Measurements from ENCODE around the gene SPHK1. TPM values are rescaled to one million over a fixed set of nuclear protein-coding genes. Genes with fewer than 3 reads are reported as not detected.
"Not testable (repeated sequence)": the region's sequence is repeated elsewhere in the genome, so short reads cannot be mapped to it uniquely, and the experiment has no call there.

Gene SPHK1
- total and polyA plus RNA-seq, 8 donors, result 5.1 to 46.3 (median 10.2) TPM

GRCh38 chr17:76354747-76355310, 29.6 kb upstream of the SPHK1 start:
- no peak for ATAC-seq
- FAIRE-seq, result no peak
- no peak for DNase-seq
- H3K9me3 ChIP-seq, result no peaks in the 10 kb centered on the region
- peak overlapping the region in 2 of 4 donors; percentile 86 to 98 for H3K4me3 ChIP-seq
- H3K36me3 ChIP-seq, result no peaks in the 10 kb centered on the region
- 47 to 50% methylated on average over 13 of the region's 13 CpGs for WGBS, 2 donors
- H3K4me1 ChIP-seq, result peaks cover 2 to 16% (median 5%) of the 10 kb centered on the region in 3 donors
- intact Hi-C loops (cut with DNase I), result no loop called here
- H3K27me3 ChIP-seq, result no peaks in the 10 kb centered on the region
- H3K27ac ChIP-seq, result no peak overlapping the region
- TF ChIP-seq CTCF (IDR thresholded peaks at IDR 0.05), result no peak

GRCh38 chr17:76356803-76357456, 27.5 kb upstream of the SPHK1 start:
- DNase-seq (peak in 1 of 6 donors; percentile 1), ATAC-seq (no peak), FAIRE-seq (no peak)
- 59 to 60% methylated on average over 12 of the region's 12 CpGs for WGBS, 2 donors
- H3K4me3 ChIP-seq, result no peak overlapping the region
- no peaks in the 10 kb centered on the region for H3K27me3 ChIP-seq
- no peaks in the 10 kb centered on the region for H3K36me3 ChIP-seq
- H3K4me1 ChIP-seq, result peaks cover 2 to 8% (median 3%) of the 10 kb centered on the region in 3 donors
- H3K27ac ChIP-seq, result no peak overlapping the region
- intact Hi-C loops (cut with DNase I), result no loop called here
- H3K9me3 ChIP-seq, result no peaks in the 10 kb centered on the region
- TF ChIP-seq CTCF (IDR thresholded peaks at IDR 0.05), result no peak

GRCh38 chr17:76357597-76358158, 26.7 kb upstream of the SPHK1 start:
- intact Hi-C loops (cut with DNase I), result no loop called here

GRCh38 chr17:76359375-76359774, 25.0 kb upstream of the SPHK1 start:
- no peaks in the 10 kb centered on the region for H3K36me3 ChIP-seq
- FAIRE-seq, result no peak
- H3K4me1 ChIP-seq, result no peaks in the 10 kb centered on the region
- TF ChIP-seq CTCF (IDR thresholded peaks at IDR 0.05), result no peak
- H3K4me3 ChIP-seq, result no peak overlapping the region
- H3K27me3 ChIP-seq, result no peaks in the 10 kb centered on the region
- DNase-seq, result no peak
- H3K27ac ChIP-seq, result no peak overlapping the region
- WGBS, 2 donors, result 80 to 81% methylated on average over 6 of the region's 6 CpGs
- ATAC-seq, result no peak
- intact Hi-C loops (cut with DNase I), result no loop called here
- no peaks in the 10 kb centered on the region for H3K9me3 ChIP-seq

More at GRCh38 chr17:76357597-76358158, 26.7 kb upstream of the SPHK1 start:
- Histone ChIP-seq H3K4me3 (no peak overlapping the region), H3K9me3 (no peaks in the 10 kb centered on the region), H3K4me1 (peaks cover 0 to 1% (median under 1%) of the 10 kb centered on the region in 3 donors), H3K27me3 (no peaks in the 10 kb centered on the region), H3K27ac (no peak overlapping the region), H3K36me3 (no peaks in the 10 kb centered on the region)
- WGBS, 2 donors, result 74 to 79% methylated on average over 6 of the region's 6 CpGs
- no peak for TF ChIP-seq CTCF (IDR thresholded peaks at IDR 0.05)
- ATAC-seq (no peak), DNase-seq (peak in 1 of 6 donors; percentile 28), FAIRE-seq (no peak)

GRCh38 chr17:76359776-76360175, 24.6 kb upstream of the SPHK1 start:
- peak in 1 of 6 donors; percentile 2 for DNase-seq
- H3K27me3 ChIP-seq; intact Hi-C loops (cut with DNase I); H3K9me3 ChIP-seq; H3K36me3 ChIP-seq; ATAC-seq; H3K27ac ChIP-seq; H3K4me1 ChIP-seq; FAIRE-seq; H3K4me3 ChIP-seq: not testable (repeated sequence)
- 76 to 82% methylated on average over 6 of the region's 6 CpGs for WGBS, 2 donors
